CD4-positive, alpha-beta T cell treated with Interleukin-21 for 1 hour (primary cell): ENCODE data around the gene SORCS2.

ENCODE experiments used
- DNase-seq: peaks from one replicate; pipeline ENCODE4 v3.0.0-alpha.2; 2020

The SORCS2 gene

GRCh38 chr4:7778510-7779431 is 586.4 kb downstream of the SORCS2 start:
- no peak for DNase-seq

GRCh38 chr4:7779432-7779768 is 587.1 kb downstream of the SORCS2 start:
- DNase-seq: no peak

DNA sequence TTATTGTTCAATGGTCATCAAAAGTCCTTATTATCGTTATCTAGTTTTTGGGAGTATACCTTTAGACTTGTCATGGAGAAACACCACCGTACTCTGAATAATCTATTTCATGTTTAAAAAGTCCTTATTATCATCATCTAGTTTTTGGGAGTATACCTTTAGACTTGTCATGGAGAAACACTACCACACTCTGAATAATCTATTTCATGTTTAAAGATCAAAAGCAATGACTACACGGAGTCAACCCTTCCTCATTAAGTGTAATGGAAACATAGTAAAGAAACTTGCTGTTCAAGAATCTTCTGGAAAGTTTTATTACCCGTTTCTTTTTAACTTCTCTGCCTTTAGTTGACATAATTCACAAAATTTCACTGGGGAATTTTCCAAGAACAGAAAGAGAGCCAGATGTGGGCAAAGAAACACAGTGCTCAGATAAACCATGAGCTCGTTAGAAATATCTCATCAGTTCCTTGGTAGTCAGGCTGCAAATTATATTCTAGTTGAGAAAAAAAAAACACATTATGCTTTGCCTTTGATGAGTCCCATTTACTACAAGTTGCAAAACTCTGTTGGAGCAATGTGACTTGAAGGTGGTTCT is 588.5 kb downstream of the SORCS2 start:
- DNase-seq: no peak

GRCh38 chr4:7781366-7781765 is 589.0 kb downstream of the SORCS2 start:
- DNase-seq: no peak

- DNase-seq: no peak
These were observed 589.7 kb downstream of the SORCS2 start for GRCh38 chr4:7781993-7782392.

GRCh38 chr4:7782783-7783182 is 590.4 kb downstream of the SORCS2 start:
- no peak for DNase-seq

- DNase-seq: no peak
These were observed 591.2 kb downstream of the SORCS2 start for GRCh38 chr4:7783541-7783940.

DNA sequence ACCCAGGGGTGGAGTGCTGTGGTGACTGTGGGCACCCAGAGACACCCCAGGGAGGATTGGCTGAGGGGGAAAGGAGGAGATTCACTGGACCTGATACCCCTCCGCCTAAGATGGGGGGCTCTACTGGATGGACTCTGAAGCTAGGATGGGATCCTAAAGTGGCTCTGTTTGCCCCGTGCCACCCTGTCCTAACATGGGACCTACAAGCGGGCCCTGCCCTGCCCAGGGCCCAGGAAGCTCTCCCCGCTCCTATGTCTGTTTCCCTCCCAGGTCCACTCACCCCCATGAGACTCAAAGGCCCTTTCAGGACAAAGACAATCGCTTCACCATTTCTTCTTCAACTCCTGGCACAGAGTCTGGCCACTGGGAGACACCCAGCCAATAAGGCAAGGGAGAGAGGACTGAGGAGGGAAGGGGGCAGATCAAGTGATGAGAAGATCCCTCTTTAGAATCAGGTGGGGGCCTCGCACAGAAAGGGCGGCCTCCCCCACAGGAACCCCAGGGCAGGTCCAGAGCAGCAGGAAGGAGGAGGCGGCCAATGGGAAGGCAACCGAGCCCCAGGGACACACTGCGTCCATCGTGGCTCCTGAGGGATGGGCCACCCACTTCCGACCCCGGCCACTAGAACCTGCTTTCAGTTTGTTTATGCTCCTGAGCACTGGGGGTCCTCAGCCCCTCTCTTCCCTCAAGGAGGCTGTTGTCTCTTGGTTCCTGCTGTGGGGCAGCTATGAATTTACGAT is 592.0 kb downstream of the SORCS2 start:
- no peak for DNase-seq

- DNase-seq: no peak
These were observed 592.7 kb downstream of the SORCS2 start for GRCh38 chr4:7785017-7785416.

- DNase-seq: no peak
These were observed 593.7 kb downstream of the SORCS2 start for GRCh38 chr4:7786040-7786439.

DNA sequence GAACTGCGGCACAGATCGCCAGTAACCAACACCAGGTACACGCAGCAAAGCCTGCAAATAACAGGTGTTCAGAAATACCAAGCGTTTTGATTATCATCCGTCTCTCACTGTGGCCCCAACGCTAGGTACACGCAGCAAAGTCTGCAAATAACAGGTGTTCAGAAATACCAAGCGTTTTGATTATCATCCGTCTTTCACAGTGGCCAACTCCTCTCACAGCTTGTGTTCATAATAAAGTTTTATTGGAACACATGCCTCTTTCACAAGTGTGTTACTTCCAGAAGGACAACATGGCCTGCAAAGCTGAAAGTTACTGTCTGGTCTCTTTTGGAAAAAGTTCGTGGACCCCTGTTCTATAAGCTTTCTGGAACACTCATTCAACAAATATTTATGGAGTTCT is 594.2 kb downstream of the SORCS2 start:
- no peak for DNase-seq

DNA sequence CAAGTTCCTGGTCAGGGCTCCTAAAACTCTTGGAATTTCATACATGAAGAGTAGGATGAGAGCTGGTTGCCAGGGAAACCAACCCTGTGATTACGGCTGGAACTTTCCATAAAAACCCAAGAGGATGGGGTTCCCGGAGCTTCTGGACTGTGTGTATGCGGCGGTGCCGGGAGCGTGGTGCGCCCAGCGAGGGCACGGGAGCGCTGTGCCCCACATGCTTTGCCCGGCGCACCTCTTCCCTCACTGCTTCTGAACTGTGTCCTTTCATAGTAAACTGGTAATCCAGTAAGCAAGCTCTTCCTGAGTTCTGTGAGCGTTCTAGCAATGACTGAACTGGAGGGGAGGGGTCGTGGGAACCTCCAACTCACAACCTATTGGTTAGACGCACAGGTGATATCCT is 594.7 kb downstream of the SORCS2 start:
- DNase-seq: no peak

GRCh38 chr4:7787681-7788141 is 595.4 kb downstream of the SORCS2 start:
- no peak for DNase-seq

- DNase-seq: no peak
These were observed 595.9 kb downstream of the SORCS2 start for GRCh38 chr4:7788193-7788592.

DNA sequence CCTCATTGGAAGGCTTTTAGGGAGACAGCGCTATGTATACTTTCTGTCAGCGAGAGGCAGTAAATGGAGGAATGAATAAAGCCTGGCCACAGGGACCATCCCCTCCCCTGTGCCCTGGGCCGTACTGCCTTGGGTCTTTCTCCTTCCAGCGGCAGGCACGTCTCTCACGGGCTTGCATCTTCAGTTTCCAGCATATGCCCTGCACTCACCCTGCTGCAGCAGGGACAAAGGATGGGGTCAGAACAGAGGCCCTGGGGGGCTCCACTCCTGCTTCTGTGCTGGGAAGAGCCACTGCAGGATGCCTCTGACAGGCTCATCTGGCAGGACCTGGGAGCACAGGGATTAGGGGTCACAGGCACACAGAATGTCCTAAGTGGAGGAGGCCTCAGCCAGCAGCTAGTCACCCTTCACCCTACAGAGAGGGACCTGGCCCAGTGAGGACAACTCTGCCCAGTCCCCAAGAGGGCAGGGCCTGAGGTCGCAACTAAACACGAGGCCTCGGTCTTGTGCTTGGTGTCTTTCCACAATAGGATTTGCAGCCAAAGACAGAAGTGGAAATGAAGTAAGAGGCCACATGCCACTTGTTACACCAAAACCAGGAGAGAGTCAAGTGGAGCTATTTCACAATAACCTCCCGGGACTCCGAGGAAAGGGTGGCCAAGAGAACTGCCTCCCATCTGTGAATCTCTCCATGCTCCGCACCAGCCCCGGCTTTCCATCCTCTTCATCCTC is 596.5 kb downstream of the SORCS2 start:
- no peak for DNase-seq

DNA sequence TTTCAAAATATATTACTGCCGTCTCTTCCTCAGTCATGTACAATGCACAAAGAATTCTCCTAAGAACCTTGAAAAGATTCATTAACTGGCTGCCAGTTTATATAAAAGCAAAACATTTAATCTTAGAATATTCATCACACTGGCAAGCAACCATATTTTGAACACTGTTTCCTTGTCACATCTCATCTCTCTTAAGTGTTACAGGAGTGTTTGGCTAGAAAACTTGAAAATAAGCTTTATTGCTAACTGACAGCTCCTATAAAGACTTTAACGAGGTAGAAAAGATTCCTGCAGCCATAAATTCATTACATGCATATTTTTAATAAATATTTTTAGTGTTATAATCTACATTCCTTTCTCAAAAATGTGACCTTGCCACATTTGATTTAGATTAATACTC is 597.7 kb downstream of the SORCS2 start:
- no peak for DNase-seq

DNA sequence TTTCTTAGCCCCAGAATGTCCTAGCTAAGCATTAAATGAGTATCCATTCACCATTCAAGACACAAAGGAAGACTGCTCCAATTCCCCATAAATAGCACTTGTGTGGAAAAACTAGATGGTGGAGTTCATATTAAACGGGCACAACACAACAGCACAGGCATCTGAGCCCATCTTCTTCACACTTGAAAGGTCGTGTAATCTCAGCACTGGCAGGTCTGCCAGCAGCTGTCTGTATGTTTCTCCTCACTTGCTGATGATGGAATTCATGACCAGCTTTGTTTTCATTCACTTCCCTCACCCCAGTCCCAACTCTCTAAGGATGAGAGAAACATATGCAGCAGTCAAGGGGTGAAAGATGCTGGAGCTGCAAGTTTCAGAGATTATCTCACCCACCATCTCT is 598.7 kb downstream of the SORCS2 start:
- no peak for DNase-seq
